Measurements from ENCODE around the gene MRPS24. TPM values are rescaled to one million over a fixed set of nuclear protein-coding genes. Genes with fewer than 3 reads are reported as not detected.

MRPS24 gene
- total and polyA plus RNA-seq, 2 of the 13 experiments (the other 11 are each of a cell fraction or from before 2014, with no cell fraction given): 135 to 162 TPM

DNA sequence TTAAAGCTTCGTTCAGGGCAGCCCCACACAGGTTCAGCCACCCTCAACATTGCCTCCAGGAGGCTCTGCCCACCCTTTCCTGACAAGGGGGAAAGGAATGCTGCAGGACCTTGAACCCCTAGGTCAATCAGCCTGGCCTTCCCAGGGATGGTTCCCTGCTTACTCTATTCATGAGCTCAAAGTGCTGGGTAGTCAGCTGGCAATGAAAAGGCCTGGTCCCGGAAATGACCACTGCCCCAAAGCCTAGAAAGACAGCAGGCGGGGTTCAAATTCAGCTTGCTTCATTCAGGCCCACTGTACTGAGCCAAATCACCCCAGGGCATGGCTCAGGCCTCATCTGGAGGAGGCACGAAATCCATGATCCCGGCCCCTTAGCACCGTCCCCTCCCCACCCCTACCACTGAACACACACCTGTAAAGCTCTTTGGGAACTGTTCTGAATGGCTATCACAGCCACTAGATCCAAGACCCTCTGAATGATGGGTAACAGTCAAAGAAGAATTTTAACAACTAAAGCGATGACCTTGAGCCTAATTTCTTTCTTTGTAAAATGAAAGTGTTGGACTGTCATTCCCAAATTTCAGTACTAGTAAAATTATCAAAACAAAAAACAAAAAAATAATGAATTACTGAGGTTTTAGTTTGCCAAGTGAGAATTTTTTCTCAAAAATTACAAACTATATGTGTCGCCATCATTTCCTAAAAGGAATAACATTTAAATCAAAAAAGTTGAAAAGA lies 36.1 kb upstream of the MRPS24 start (continued):
- TF ChIP-seq ZNF205 (CRISPR knock-in tag; IDR thresholded peaks at IDR 0.05) (no peak), JUN (CRISPR knock-in tag; IDR thresholded peaks at IDR 0.05) (peak; percentile 80; the same call in 1 of the 2 replicates), SIX4 (CRISPR knock-in tag; IDR thresholded peaks at IDR 0.05) (peak; percentile 23; the same call in 1 of the 2 replicates), KDM2A (CRISPR knock-in tag; IDR thresholded peaks at IDR 0.05; ENCODE audit: borderline replicate concordance, low read depth) (peak; percentile 56; the same call in 1 of the 2 replicates), GABPA (IDR thresholded peaks at IDR 0.05; ENCODE audit: low read depth, low read length) (no peak), GABPA (CRISPR knock-in tag; IDR thresholded peaks at IDR 0.05; ENCODE audit: low read depth) (peak; percentile 80), ARNT2 (CRISPR knock-in tag; IDR thresholded peaks at IDR 0.05; ENCODE audit: low read depth) (no peak), PRPF4 (IDR thresholded peaks at IDR 0.05; ENCODE audit: low read depth, low read length, poor library complexity, severe bottlenecking) (no peak), CHD2 (IDR thresholded peaks at IDR 0.05; ENCODE audit: low read depth, low read length) (no peak)
- TF ChIP-seq, protein P1, sequence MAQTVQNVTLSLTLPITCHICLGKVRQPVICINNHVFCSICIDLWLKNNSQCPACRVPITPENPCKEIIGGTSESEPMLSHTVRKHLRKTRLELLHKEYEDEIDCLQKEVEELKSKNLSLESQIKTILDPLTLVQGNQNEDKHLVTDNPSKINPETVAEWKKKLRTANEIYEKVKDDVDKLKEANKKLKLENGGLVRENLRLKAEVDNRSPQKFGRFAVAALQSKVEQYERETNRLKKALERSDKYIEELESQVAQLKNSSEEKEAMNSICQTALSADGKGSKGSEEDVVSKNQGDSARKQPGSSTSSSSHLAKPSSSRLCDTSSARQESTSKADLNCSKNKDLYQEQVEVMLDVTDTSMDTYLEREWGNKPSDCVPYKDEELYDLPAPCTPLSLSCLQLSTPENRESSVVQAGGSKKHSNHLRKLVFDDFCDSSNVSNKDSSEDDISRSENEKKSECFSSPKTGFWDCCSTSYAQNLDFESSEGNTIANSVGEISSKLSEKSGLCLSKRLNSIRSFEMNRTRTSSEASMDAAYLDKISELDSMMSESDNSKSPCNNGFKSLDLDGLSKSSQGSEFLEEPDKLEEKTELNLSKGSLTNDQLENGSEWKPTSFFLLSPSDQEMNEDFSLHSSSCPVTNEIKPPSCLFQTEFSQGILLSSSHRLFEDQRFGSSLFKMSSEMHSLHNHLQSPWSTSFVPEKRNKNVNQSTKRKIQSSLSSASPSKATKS (CRISPR knock-in tag; IDR thresholded peaks at IDR 0.05): 0 out of 2 replicates have a peak, but pooled peaks have one; percentile 54
- TF ChIP-seq, protein P2, sequence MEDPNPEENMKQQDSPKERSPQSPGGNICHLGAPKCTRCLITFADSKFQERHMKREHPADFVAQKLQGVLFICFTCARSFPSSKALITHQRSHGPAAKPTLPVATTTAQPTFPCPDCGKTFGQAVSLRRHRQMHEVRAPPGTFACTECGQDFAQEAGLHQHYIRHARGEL (CRISPR knock-in tag; IDR thresholded peaks at IDR 0.05): no peak
- TF ChIP-seq, protein P3, sequence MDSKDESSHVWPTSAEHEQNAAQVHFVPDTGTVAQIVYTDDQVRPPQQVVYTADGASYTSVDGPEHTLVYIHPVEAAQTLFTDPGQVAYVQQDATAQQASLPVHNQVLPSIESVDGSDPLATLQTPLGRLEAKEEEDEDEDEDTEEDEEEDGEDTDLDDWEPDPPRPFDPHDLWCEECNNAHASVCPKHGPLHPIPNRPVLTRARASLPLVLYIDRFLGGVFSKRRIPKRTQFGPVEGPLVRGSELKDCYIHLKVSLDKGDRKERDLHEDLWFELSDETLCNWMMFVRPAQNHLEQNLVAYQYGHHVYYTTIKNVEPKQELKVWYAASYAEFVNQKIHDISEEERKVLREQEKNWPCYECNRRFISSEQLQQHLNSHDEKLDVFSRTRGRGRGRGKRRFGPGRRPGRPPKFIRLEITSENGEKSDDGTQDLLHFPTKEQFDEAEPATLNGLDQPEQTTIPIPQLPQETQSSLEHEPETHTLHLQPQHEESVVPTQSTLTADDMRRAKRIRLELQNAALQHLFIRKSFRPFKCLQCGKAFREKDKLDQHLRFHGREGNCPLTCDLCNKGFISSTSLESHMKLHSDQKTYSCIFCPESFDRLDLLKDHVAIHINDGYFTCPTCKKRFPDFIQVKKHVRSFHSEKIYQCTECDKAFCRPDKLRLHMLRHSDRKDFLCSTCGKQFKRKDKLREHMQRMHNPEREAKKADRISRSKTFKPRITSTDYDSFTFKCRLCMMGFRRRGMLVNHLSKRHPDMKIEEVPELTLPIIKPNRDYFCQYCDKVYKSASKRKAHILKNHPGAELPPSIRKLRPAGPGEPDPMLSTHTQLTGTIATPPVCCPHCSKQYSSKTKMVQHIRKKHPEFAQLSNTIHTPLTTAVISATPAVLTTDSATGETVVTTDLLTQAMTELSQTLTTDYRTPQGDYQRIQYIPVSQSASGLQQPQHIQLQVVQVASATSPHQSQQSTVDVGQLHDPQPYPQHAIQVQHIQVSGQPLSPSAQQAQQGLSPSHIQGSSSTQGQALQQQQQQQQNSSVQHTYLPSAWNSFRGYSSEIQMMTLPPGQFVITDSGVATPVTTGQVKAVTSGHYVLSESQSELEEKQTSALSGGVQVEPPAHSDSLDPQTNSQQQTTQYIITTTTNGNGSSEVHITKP (CRISPR knock-in tag; IDR thresholded peaks at IDR 0.05; ENCODE audit: low read depth): peak; percentile 81; the same call in 1 of the 2 replicates
- TF ChIP-seq, protein P4, sequence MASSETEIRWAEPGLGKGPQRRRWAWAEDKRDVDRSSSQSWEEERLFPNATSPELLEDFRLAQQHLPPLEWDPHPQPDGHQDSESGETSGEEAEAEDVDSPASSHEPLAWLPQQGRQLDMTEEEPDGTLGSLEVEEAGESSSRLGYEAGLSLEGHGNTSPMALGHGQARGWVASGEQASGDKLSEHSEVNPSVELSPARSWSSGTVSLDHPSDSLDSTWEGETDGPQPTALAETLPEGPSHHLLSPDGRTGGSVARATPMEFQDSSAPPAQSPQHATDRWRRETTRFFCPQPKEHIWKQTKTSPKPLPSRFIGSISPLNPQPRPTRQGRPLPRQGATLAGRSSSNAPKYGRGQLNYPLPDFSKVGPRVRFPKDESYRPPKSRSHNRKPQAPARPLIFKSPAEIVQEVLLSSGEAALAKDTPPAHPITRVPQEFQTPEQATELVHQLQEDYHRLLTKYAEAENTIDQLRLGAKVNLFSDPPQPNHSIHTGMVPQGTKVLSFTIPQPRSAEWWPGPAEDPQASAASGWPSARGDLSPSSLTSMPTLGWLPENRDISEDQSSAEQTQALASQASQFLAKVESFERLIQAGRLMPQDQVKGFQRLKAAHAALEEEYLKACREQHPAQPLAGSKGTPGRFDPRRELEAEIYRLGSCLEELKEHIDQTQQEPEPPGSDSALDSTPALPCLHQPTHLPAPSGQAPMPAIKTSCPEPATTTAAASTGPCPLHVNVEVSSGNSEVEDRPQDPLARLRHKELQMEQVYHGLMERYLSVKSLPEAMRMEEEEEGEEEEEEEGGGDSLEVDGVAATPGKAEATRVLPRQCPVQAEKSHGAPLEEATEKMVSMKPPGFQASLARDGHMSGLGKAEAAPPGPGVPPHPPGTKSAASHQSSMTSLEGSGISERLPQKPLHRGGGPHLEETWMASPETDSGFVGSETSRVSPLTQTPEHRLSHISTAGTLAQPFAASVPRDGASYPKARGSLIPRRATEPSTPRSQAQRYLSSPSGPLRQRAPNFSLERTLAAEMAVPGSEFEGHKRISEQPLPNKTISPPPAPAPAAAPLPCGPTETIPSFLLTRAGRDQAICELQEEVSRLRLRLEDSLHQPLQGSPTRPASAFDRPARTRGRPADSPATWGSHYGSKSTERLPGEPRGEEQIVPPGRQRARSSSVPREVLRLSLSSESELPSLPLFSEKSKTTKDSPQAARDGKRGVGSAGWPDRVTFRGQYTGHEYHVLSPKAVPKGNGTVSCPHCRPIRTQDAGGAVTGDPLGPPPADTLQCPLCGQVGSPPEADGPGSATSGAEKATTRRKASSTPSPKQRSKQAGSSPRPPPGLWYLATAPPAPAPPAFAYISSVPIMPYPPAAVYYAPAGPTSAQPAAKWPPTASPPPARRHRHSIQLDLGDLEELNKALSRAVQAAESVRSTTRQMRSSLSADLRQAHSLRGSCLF (CRISPR knock-in tag; IDR thresholded peaks at IDR 0.05; ENCODE audit: borderline replicate concordance): no peak
- TF ChIP-seq, protein P5, sequence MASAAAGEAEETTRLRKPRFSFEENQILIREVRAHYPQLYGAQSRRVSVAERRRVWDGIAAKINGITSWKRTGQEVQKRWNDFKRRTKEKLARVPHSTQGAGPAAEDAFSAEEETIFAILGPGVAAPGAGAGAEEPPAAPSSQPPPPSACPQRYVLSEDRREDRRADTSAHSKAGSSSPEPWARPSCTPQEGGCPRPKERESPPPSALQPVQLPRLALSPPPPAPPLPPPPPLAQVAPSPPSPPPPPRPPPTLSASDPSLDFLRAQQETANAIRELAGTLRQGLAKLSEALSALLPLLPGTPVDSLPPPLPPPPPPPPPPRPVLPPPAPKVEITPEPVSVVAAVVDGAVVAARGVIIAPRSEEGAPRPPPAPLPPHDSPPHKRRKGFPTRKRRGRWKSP (CRISPR knock-in tag; IDR thresholded peaks at IDR 0.05): peak; percentile 70
- TF ChIP-seq, protein P6, sequence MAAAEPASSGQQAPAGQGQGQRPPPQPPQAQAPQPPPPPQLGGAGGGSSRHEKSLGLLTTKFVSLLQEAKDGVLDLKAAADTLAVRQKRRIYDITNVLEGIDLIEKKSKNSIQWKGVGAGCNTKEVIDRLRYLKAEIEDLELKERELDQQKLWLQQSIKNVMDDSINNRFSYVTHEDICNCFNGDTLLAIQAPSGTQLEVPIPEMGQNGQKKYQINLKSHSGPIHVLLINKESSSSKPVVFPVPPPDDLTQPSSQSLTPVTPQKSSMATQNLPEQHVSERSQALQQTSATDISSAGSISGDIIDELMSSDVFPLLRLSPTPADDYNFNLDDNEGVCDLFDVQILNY (CRISPR knock-in tag; conservative IDR thresholded peaks at IDR 0.05): no peak

Measured in HepG2 (cell line).